ENCODE measurements around the gene TMPRSS13. TPM values are rescaled to one million over a fixed set of nuclear protein-coding genes. Genes with fewer than 3 reads are reported as not detected.

Gene TMPRSS13
- polyA plus RNA-seq, 1 experiment = not detected

DNA sequence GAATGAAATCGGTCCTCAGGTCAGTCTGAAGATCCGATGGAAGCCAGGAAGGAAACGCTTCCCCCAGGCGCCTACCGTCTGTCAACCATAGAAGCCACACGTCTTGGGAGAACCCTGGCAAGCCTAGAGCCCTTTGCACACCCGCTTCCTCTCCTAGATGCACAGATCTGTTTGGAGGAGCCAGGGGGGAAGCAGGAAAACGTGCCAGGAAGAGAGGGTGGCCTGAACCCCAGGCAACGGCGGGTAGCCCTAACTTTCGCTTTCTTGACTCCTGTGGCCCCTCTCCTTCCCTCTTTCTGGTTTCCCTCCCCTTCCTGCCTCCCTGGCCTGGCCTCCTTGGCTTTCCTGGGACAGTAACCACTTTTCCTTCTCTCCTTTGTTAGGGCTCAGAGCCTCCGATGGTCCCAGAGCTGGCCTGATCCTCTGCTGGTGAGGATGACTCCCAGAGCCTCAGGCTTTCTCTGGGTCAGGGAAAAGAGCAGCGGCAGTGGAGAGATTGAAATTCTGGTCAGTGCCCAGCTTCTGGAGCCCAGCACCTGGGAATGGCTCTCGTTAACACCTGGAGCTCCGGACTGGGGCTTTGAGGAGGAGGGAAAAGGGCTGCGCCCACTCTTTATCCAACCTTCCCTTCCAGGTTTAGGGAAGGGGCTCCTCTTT lies 54.8 kb downstream of the TMPRSS13 start:
- TF ChIP-seq, protein P1, sequence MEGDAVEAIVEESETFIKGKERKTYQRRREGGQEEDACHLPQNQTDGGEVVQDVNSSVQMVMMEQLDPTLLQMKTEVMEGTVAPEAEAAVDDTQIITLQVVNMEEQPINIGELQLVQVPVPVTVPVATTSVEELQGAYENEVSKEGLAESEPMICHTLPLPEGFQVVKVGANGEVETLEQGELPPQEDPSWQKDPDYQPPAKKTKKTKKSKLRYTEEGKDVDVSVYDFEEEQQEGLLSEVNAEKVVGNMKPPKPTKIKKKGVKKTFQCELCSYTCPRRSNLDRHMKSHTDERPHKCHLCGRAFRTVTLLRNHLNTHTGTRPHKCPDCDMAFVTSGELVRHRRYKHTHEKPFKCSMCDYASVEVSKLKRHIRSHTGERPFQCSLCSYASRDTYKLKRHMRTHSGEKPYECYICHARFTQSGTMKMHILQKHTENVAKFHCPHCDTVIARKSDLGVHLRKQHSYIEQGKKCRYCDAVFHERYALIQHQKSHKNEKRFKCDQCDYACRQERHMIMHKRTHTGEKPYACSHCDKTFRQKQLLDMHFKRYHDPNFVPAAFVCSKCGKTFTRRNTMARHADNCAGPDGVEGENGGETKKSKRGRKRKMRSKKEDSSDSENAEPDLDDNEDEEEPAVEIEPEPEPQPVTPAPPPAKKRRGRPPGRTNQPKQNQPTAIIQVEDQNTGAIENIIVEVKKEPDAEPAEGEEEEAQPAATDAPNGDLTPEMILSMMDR (IDR thresholded peaks at IDR 0.05; ENCODE audit: insufficient read depth, low read depth, low read length) = no peak
- ChIA-PET POLR2A (no interaction called here), CTCF (no interaction called here)
- DNase-seq (ENCODE audit: low read depth) = no peak
- Histone ChIP-seq H3K36me3 (ENCODE audit: control insufficient read depth, insufficient read depth, low read length) (no peaks in the 10 kb centered on the region), H3K4me3 (ENCODE audit: low read depth, low read length) (no peak overlapping the region), H3K27me3 (ENCODE audit: control insufficient read depth, insufficient read depth, low read length) (peaks cover 40% of the 10 kb centered on the region)

DNA sequence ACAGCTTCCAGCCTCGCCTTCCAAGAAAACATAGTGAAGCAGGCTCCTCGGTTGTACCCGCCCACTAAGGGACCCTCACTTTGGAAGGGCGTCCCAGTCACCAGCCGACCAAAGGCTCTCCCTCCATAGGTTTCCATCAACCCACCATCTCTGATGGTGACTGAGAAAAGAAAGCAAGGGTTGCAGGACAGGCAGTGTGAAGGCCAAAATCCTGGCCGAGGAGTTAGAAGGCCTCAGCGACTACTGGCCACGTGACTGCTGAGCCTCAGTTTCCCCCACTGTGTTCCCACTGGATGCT lies 55.4 kb downstream of the TMPRSS13 start:
- ChIA-PET POLR2A (no interaction called here), CTCF (no interaction called here)
- no peak for DNase-seq (ENCODE audit: low read depth)
- Histone ChIP-seq H3K36me3 (ENCODE audit: control insufficient read depth, insufficient read depth, low read length) (no peaks in the 10 kb centered on the region), H3K4me3 (ENCODE audit: low read depth, low read length) (no peak overlapping the region), H3K27me3 (ENCODE audit: control insufficient read depth, insufficient read depth, low read length) (peaks cover 38% of the 10 kb centered on the region)
- TF ChIP-seq, protein P1 (IDR thresholded peaks at IDR 0.05; ENCODE audit: insufficient read depth, low read depth, low read length) = no peak

DNA sequence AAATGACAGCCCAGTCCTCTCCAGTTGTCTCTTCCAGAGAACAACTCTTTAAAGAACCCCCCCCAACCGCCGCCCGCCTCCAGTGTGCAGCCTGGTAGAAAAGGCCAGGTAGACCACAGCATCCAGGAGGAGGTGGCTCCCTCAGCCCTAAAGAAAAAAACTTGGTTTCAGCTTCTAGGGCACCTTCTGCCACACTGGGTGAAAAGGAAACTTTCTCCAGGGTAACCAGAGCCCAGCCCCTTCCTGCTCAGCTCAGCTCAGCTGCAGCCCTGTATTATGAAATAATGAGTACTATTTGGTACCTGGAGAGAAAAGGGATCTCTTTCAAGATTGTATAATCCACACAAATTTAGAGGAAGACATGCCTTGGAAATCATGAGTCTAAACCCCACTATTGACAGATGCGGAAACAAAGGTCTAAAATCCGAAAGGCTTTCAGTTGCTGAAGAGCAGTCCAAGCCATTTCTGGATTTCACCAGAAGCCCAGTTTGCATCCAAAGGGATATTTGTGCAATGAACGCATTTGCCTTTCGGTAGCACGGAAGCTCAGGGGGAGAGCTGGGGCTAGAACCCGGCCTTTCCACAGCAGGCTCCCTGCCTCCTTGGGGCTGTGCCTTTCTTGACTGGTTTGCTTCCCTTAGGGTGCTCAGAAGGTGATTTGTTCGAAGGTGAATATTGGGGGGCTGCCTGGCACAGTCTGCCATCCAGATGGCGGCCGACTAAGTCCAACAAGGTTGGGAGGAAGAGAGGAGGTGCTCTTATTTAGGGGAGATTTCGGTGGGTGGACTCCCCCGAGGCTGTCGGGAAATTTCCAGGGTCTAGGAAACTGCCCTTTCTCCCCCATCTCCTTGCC lies 56.0 kb downstream of the TMPRSS13 start:
- Histone ChIP-seq H3K36me3 (ENCODE audit: control insufficient read depth, insufficient read depth, low read length) (no peaks in the 10 kb centered on the region), H3K27me3 (ENCODE audit: control insufficient read depth, insufficient read depth, low read length) (peaks cover 38% of the 10 kb centered on the region), H3K4me3 (ENCODE audit: low read depth, low read length) (no peak overlapping the region)
- no peak for DNase-seq (ENCODE audit: low read depth)
- TF ChIP-seq, protein P1 (IDR thresholded peaks at IDR 0.05; ENCODE audit: insufficient read depth, low read depth, low read length) = no peak
- ChIA-PET CTCF (interaction anchor here (1.1 kb wide), 1 partner anchor 29 kb away, joined by 4 read pairs; no protein-coding TSS in a partner anchor), POLR2A (no interaction called here)

DNA sequence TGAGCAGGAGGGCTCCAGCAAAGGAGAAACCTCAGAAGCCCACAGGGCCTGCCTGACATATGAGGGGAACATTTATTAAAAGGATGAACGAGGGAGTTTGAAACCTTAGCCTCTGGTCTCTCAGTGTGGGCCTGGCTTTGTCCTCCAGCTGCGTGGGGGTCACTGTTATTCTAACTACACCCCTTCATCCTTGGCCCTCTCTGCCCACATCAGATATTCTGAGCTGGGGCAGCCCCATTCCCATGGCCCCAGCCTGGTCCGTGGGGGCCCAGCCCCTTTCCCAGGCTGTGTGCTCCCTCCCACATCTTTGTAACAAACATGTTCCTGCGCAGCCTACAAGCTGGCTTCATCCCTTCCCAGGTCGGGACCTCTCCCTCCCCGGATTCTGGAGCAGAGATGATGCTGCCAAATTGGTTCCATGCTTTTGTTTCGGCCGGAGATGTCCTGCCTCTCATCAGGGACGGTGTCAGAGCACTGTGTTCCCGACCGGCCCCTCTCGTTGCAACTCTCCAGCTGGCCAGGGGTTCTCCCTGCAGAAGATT lies 56.7 kb downstream of the TMPRSS13 start:
- H3K4me3 ChIP-seq (ENCODE audit: low read depth, low read length) = no peak overlapping the region
- TF ChIP-seq, protein P1 (IDR thresholded peaks at IDR 0.05; ENCODE audit: insufficient read depth, low read depth, low read length) = no peak
- DNase-seq (ENCODE audit: low read depth) = no peak
- CTCF ChIA-PET = interaction anchor here (1.1 kb wide), 1 partner anchor 29 kb away, joined by 4 read pairs; no protein-coding TSS in a partner anchor
- peaks cover 33% of the 10 kb centered on the region for H3K27me3 ChIP-seq (ENCODE audit: control insufficient read depth, insufficient read depth, low read length)
- POLR2A ChIA-PET = no interaction called here
- no peaks in the 10 kb centered on the region for H3K36me3 ChIP-seq (ENCODE audit: control insufficient read depth, insufficient read depth, low read length)

DNA sequence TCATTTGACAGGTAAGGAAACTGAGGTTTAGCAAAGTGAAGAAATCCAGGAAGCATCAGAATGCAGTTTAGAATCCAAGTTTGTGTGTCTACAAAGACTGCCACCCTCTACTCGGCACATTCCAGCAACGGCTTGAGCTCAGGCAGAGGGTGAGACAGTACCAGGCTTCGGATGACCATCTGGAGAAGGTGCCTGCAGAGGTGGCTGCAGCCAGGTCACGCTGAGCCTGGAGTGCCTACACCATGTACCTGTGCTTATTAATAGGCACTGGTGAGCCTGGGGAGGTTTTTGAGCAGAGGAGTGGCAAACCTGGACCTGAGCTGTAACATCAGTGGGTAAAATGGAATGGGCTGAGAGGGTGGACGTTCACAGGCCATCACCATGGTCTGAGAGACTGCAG lies 57.4 kb downstream of the TMPRSS13 start:
- POLR2A ChIA-PET = no interaction called here
- peaks cover 28% of the 10 kb centered on the region for H3K27me3 ChIP-seq (ENCODE audit: control insufficient read depth, insufficient read depth, low read length)
- no peak for DNase-seq (ENCODE audit: low read depth)
- TF ChIP-seq, protein P1 (IDR thresholded peaks at IDR 0.05; ENCODE audit: insufficient read depth, low read depth, low read length) = no peak
- CTCF ChIA-PET = interaction anchor here (1.1 kb wide), 1 partner anchor 28 kb away, joined by 4 read pairs; no protein-coding TSS in a partner anchor
- H3K4me3 ChIP-seq (ENCODE audit: low read depth, low read length) = no peak overlapping the region
- no peaks in the 10 kb centered on the region for H3K36me3 ChIP-seq (ENCODE audit: control insufficient read depth, insufficient read depth, low read length)

Data from BJ (cell line).